ENCODE data around the gene TRABD2B. TPM values are rescaled to one million over a fixed set of nuclear protein-coding genes. Genes with fewer than 3 reads are reported as not detected.

TRABD2B gene
- total RNA-seq, 2 experiments from 2014 or later = not detected

DNA sequence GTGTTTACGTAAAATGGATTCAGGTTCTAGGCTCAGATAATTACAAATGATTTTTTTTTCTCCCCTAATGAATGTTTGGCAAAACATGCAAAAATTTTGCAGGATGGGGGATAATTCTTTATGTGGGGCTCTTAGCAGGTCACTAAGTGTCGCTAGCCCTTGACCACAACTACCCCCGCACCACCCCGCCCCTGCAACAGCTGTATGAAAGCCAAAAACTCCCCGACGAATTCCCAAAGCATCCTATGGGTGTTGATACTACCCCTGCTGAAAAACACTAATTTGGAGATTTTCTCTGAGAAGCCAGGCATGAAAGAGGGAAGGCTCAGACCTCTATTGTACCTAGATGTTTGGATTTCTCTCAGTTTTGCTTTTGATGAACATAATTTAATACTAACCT, 243.0 kb downstream of the TRABD2B start:
- ChIA-PET POLR2A (no interaction called here), CTCF (interaction anchor here (1.5 to 1.6 kb wide), 2 partner anchors 28 to 40 kb away, joined by 3 to 6 read pairs; no protein-coding TSS in a partner anchor)

DNA sequence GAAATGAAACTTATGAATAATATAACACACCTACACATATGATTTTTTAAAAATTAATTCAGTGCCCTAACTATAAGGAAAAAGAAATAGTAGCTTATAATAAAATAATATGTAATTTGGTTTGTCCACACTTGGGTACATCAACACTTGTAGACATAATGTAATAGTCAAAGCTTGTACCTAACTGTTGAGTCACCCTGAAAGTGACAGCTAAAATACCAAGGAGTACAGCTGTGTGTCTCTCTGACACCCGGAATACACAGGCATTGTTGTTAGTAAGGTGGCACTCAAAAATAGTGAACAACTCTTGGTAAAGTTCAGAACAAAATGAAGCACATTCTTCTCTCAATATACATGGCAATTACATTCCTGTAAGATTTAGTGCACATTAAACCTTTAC, 243.4 kb downstream of the TRABD2B start:
- CTCF ChIA-PET = interaction anchor here (1.5 kb wide), 1 partner anchor 28 kb away, joined by 6 read pairs; no protein-coding TSS in a partner anchor
- POLR2A ChIA-PET = no interaction called here

DNA sequence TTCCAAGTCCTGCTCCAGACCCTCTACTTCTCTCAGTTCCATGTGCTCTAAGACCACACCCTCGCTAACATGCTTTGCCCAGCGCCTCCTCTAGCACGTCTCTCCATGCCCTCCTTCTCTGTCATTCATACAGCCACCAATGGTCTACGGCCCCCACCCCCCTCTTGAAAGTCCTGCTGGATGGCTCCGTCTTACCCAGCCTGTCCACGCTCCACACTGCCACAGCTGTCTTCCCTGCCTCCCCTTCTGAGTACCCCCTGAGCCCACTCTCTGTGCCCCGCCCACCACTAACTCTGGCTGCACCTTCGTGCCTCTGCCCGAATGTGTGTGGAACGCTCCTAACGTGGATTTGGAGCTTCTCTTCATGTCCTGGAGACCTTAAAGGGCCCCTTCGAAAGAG, 244.6 kb downstream of the TRABD2B start:
- CTCF ChIA-PET = interaction anchor here (1.5 kb wide), 1 partner anchor 26 kb away, joined by 6 read pairs; no protein-coding TSS in a partner anchor
- POLR2A ChIA-PET = no interaction called here

DNA sequence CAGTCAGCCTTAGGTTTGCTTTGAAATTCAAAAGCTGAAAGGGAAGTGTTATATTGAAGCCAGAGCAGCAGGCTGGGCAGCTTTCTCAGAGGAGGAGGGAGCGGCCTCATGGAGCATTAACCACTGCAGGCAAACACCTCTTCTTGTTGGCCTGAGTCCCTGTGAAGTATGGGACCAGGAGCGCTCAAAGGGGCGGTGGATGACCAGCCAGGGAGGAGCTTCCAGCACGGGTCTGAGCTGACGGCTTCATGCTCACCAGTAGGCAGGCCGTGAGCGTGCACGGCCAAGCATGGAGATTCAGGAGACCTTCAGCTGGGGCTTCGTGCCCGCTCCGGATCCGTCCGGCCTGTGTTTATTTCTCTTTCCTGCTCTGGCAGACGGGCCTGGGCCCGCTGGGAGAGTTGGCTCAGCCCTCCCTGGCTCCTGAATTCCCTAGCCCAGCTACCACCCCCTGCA, 245.2 kb downstream of the TRABD2B start:
- CTCF ChIA-PET = no interaction called here
- POLR2A ChIA-PET = no interaction called here

DNA sequence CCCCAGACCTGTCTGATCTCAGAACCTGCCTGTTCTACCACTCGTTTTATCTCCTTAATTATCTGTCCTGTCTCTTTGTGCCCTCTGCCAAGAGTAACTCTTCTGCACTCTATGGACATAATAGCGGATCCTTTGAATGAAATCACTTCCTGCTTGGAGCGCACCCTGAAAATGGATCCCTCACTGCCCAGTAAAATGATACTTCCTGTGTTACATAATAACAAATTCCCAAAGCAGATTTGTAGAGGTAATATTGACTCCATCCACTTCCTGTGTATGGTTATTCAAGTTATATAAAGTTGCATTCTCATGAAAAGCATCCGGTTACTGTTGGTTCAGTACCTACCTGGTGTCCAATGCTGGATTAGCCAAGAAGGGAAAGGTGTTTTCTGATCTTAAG, 246.0 kb downstream of the TRABD2B start:
- POLR2A ChIA-PET = no interaction called here
- CTCF ChIA-PET = no interaction called here

DNA sequence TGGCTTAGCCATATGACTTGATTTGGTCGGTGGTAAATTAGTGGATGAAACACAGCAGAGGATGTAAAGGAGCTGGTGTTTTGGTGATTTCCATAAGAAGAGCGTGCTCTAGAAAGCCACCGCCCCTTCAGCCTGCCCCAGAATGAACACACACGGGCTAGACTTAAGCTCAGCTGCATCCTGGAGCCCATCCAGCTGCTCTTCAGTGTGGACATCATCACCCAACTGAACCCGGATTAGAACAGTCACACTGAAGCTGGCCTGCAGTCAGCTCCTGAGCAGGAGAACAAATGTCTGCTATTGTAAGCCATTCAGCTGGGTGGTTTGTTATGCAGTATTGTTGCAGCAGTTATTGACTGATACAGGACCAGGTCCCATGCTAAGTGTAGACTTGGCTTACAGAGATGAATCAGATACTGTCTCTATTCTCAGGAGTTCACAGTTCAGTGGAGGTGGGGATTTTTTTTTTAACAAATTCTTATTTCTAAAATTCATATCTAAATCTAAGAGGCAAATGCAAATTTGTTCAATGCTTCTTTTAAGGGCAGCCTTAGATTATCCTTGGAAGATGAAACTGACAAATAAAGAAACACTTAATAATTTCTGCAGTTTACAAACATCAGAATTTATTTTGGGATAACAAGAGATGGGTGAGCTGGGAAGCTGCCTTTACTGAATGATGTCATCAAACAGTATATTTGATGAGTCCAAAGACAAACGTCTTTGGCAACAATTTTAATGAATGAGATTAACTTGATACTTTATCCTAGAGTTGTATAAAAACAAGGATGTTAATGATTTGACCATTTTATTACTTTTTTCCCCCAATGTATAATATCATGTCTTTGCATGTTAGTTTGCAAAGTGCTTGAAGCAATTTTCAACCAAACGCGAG, 251.2 kb downstream of the TRABD2B start:
- ChIA-PET POLR2A (no interaction called here), CTCF (no interaction called here)

DNA sequence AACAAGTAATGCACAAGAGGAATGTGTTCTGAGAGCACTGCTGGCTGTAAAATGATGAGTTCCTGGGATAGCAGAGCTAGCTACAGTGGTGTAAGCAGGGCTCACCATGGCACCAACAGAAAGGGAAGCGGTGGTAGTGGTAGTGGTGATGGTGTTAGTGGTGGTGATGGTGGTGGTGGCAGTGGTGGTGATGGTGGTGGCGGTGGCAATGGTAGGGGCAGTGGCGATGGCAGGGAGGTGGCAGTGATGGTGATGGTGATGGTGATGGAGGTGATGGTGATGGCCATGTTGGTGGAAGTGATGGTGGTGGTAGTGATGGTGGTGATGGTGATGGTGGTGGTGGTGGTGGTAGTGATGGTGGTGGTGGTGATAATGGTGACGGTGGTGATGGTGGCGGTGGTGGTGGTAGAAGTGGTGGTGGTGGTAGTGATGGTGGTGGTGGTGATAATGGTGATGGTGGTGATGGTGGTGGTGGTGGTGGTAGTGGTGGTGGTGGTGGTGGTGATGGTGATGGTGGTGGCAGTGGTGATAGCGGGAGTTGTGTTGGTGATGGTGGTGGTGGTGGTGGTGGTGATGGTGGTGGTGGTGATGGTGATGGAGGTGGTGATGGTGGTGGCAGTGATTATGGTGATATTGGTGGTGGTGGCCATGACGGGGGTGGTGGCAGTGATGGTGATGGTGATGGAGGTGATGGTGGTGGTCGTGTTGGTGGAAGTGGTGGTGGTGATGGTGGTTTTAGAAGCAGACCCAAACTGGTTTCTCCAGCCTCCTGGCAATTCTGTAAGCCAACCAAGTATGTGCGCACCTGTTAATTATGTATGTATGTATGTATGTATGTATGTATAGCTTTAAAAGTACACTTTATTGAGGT, 254.1 kb downstream of the TRABD2B start:
- ChIA-PET POLR2A (no interaction called here), CTCF (interaction anchor here (1.3 kb wide), 1 partner anchor 12 kb away, joined by 4 read pairs; no protein-coding TSS in a partner anchor)

DNA sequence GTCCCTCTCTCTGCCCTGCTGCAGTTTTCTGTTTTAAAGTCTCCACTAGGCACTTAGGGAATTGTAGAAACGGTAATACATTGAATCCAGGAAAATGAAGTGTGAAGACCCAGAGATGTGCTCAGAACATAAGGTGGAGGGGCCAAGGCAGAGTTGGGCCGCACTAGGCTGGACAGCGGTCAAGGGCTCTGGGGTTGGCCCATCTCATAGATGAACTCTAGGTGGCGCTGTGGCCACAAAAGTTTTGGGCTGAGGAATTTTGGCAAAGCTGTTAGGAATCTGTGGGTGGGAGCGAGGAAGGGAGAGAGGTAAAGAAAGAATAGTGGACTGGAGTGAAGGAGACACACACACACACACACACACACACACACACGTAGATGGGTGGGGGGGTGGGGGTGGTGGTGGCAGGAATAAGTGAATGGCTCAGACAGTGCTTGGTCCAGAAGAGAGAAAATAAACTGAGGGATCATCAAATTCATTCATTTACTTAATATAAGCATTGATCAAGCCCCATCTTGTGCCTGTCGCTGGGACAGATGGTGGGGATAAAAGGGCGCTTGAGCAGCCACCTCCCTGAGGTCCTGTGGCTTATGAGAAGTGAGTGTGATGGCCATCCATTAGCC, 258.5 kb downstream of the TRABD2B start:
- ChIA-PET POLR2A (no interaction called here), CTCF (no interaction called here)

DNA sequence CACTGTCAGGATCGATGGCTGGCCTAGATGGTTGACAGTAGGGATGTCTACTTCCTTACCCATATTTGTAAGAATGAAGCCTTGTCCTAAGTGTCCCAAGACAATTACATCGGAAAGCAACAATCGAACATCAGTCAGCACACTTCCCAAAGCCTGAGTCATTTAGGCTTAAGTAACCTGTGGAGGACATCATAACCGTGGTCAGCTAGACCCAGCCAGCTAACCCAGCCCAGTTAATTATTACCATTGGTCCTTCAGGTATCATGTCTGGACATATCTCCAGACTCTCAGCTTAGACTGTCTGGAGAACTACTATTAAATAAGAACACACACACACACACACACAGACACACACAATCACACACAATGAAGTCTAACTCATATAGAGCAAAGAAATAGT, 264.7 kb downstream of the TRABD2B start:
- POLR2A ChIA-PET = no interaction called here

DNA sequence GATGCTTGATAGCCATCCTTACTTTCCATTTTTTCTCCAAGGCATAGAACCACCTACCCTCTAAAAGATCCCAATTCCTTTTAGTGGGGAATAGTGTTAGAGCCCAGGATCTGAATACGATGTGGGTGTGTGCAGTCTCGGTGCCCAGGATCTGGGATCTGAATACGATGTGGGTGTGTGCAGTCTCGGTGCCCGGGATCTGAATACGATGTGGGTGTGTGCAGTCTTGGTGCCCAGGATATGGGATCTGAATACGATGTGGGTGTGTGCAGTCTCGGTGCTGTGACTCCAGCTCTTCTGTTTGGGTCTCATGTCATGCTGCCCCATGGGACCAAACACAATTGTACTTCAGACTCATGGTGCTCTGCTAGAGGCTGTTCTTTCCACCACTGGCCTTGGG, 265.5 kb downstream of the TRABD2B start:
- POLR2A ChIA-PET = no interaction called here
- CTCF ChIA-PET = no interaction called here

More for the DNA sequence above, 264.7 kb downstream of the TRABD2B start:
- CTCF ChIA-PET = no interaction called here

DNA sequence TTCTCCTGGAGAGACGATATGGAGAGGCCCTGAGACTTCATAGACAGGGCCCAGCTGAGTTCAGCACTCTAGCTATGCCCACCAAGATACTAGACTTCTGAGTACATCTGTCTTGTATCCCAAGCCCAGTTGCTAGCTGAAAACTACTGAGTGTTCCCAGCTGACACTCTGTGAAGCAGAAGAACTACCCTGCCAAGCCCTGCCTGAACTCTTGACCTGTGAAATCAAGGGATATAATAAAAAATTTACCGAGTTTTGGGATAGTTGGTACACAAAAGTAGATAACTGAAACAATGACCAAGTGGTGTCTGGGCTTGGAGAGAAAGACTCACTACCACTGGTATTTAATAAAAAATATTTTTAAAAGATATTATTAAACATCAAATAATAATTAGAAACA, 267.5 kb downstream of the TRABD2B start:
- ChIA-PET POLR2A (no interaction called here), CTCF (no interaction called here)

DNA sequence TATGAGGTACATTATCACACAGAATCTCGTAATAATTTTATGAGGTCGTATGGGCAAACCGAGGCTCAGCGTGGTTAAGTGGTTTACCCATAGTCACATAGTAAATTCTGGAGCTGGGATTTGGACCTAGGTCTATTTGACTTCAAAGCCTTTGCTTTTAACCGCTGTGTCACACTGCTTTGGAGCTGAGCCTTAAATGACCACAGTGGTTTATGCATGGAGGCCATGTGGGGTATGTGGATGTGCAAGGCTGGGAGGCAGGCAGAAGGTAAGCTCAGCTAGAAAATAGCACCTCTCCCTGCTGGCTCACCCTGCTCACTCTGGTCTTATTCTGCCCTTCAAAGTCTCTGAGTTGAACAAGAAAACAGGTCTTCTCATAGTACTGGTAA, 269.5 kb downstream of the TRABD2B start:
- CTCF ChIA-PET = interaction anchor here (1.6 to 3.2 kb wide), 3 partner anchors 9 to 292 kb away, joined by 4 to 33 read pairs (median 5); partner anchors contain the start of gene FOXD2
- POLR2A ChIA-PET = interaction anchor here (0.5 kb wide), 1 partner anchor 519 kb away, joined by 3 read pairs; no protein-coding TSS in a partner anchor

DNA sequence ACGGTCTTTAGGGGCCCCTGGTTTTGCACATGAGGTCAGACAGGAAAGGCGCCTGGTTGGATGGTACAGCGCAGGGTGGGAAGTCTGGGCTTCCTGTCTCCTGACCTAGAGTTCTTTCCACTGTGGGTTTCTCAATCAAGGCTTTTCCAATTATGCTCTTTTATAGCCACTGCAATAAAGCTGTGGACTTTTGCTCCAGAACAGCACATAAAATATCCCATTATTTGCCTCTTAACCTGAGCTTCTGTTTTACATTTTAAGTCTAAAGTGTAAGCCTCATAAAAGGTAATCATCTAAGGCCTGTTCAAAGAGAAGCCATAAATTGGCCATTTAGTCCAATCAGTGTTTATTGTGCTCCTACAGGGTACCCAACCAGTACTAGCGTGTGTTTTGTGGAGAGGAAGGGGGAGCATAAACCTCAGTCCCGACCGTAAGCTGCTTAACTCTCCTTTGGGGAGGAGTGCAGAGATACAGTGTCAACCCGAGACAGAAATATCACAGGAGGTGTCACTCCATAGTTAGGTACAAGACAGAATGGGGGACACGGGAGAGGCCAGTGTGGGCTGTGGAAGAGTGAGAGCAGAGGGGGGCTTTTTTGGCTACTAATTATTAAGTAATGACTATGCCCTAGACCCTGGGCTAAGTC, 270.0 kb downstream of the TRABD2B start:
- CTCF ChIA-PET = interaction anchor here (0.6 to 3.2 kb wide), 6 partner anchors 9 to 339 kb away, joined by 3 to 33 read pairs (median 4); partner anchors contain the start of gene FOXD2
- POLR2A ChIA-PET = no interaction called here

DNA sequence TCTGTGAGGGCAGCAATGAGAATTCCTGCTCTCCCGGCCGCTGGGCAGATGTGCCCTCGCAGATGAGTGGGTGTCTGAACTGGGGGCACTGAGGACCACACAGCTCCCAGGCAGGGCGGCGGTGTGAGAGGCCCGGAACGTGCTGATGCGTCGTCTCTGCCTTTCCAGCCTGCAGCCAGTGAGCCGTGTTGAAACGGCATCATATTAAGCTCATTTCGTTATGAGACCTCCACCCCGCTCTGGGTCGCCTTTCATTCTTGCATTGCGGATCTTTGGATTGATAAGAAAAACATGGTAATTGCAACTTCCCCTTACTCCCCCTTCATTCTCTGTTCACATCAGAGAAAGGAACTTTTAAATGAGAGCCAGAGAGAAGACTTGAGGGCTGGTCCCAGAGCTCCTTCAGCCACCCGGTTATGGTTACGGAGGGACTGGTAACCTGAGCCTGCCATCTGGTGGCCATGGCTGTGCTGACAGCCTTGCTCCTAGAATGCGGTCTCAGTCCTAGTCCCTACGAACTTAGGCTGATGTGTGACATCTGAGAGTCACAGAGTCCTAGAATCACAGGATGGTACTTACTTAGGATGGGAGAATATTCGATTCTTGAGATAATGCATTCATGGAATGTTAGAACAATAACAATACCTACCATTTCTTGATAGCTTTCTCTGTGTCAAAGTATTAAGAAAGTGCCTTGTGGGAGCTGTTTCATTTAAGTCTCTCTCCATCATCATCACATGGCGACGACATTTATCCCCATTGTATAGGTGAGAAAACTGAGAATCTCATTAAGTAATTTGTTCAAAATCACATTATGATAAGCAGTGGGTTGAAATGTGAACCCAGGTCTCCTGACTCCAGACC, 271.0 kb downstream of the TRABD2B start:
- CTCF ChIA-PET = interaction anchor here (0.5 to 3.2 kb wide), 14 partner anchors 9 to 944 kb away, joined by 3 to 33 read pairs (median 4); partner anchors contain the start of gene FOXD2
- POLR2A ChIA-PET = interaction anchor here (1.0 kb wide), 1 partner anchor 289 kb away, joined by 6 read pairs; the partner anchor contains the start of gene FOXD2

DNA sequence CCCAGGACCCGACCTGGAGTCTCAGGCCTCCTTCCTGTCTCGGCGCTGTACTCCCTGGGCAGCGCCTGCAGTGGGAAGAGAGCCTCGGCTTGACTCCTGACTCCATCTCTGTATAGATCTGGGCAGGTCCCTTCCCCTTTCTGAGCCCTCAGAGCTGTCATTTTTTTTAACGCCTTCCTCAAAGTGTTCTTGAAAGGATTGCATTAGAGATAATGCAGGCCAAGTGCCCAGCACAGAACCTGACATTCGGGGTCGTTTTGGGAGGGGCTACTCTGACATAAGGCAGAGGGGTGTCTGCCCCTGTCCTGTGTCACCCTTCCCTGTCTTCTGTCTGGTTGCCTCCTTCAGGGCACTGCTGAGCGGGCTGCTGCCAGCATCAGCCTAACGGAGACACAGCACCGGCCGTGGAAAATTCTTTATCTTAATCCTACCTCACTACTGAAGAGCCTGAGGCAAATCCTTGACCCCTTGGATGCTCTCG, 271.6 kb downstream of the TRABD2B start:
- POLR2A ChIA-PET = interaction anchor here (1.0 kb wide), 1 partner anchor 288 kb away, joined by 6 read pairs; the partner anchor contains the start of gene FOXD2

DNA sequence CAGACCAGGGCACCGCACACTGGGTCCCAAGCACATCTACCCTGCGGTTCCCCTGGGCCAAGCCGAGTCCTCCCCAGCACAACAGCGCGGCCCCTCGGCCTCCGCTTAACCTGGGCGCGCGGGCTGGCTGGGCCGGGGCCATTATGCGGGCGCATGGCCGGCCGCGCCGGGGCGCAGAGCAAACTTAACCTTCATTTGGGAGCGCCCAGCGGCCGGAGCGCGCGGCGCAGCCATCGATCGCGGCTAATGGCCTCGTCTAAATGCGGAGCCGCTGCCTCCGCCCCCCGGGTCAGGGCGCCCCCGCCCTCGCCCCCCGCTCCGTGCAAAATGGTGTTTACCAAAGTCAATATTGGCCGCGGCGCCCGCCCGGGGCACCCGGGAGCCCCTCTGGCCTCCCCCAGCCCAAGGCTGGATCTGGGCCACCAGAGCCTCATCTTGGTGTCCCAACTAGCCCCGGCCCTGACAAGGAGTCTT, 272.1 kb downstream of the TRABD2B start:
- ChIA-PET CTCF (interaction anchor here (1.4 kb wide), 1 partner anchor 16 kb away, joined by 4 read pairs; no protein-coding TSS in a partner anchor), POLR2A (no interaction called here)

More for the DNA sequence above, 271.6 kb downstream of the TRABD2B start:
- CTCF ChIA-PET = interaction anchor here (0.5 to 3.2 kb wide), 10 partner anchors 9 to 943 kb away, joined by 3 to 33 read pairs (median 4); partner anchors contain the start of gene FOXD2

DNA sequence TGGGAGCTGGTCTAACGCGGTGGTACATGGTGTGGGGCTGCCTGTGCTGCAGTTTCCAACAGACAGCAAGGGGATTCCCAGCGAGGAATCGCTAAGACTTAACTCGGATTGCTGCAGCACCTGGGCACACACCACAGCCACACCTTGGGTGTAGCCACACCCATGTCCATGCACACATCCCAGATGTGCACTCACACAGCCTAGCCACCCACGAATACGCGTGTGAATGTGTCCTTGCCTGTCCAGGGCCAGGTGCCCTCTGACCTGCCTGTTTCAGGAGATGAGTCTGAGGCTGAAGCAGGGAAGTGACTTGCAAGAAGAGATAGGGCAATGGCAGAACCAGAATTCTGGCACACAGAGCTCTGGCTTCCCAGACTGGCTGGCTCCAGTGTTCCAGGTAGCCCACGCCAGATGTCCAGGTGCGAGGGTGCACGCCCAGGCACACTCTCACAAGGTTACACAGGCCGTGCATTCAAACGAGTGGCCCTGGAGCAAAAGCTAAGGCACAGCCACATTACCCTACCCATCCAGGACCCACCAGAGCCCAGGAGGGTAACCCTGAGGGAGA, 272.7 kb downstream of the TRABD2B start:
- POLR2A ChIA-PET = no interaction called here
- CTCF ChIA-PET = no interaction called here

Measured in activated CD8-positive, alpha-beta memory T cell treated with anti-CD3 and anti-CD28 coated beads for 36 hours (primary cell).